ENCODE measurements around the gene PCED1B.

The PCED1B gene

GRCh38 chr12:47280543-47281300 lies 201.3 kb downstream of the PCED1B start:
- ATAC-seq: no peak

DNA sequence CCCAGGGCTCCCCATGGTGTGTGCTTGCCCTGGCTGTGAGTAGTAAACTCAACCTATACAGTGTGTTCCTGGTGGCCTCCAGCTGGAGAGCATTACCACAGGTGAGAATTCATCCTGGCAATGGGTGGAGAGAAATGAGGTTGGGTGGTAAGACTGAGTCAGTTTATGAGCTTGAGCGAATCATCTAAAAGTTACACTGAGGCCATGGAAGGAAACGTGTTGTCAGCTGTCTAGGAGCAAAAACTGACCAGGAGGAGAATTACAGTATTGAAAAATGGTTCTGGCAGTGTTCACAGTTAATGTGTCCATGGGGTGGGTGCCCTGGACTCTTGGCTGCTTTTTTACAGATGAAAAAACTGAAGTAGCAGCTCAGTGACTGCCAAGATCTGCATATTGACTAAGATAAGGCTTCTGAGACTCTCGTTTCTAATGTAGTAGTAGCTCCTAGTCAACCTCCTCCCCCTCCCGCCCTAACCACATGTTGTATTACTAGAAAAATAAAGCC lies 202.3 kb downstream of the PCED1B start:
- DNase-seq: peak in 1 of 2 donors; percentile 36
- Mint-ChIP-seq H3K4me1 (peaks cover 66% of the 10 kb centered on the region), H3K9me3 (no peaks in the 10 kb centered on the region), H3K4me3 (peak overlapping the region in 1 of 2 donors; percentile 1), H3K27me3 (no peaks in the 10 kb centered on the region), H3K27ac (peak overlapping the region; percentile 4 to 77)
- ATAC-seq: peak; percentile 70

More at GRCh38 chr12:47280543-47281300, 201.3 kb downstream of the PCED1B start:
- Mint-ChIP-seq H3K4me1 (peaks cover 72% of the 10 kb centered on the region), H3K4me3 (no peak overlapping the region), H3K9me3 (no peaks in the 10 kb centered on the region), H3K27ac (peak overlapping the region in 1 of 2 donors; percentile 59), H3K27me3 (no peaks in the 10 kb centered on the region)
- no peak for DNase-seq

GRCh38 chr12:47282206-47282605 lies 202.8 kb downstream of the PCED1B start:
- ATAC-seq (no peak), DNase-seq (no peak)
- Mint-ChIP-seq H3K27ac (no peak overlapping the region), H3K9me3 (no peaks in the 10 kb centered on the region), H3K27me3 (no peaks in the 10 kb centered on the region), H3K4me1 (peaks cover 64% of the 10 kb centered on the region), H3K4me3 (no peak overlapping the region)

Measured in stimulated activated naive CD8-positive, alpha-beta T cell treated with anti-CD3 and anti-CD28 coated beads, Interleukin-15, amount 100 ng/mL, for 72 hours (primary cell).